Measurements from ENCODE around the gene KRTAP9-7.

The KRTAP9-7 gene

GRCh38 chr17:41315814-41316445 is 40.4 kb downstream of the KRTAP9-7 start:
- no peaks in the 10 kb centered on the region for H3K9me2 ChIP-seq (replicated peaks; ENCODE audit: insufficient read depth, low read length)
- H3K9ac ChIP-seq (ENCODE audit: low read length) = no peak overlapping the region
- H3F3A ChIP-seq (ENCODE audit: insufficient read depth) = no peaks in the 10 kb centered on the region
- no peaks in the 10 kb centered on the region for H3K79me2 ChIP-seq (ENCODE audit: insufficient read depth, low read length)
- no peak overlapping the region for H3K4me3 ChIP-seq (ENCODE audit: insufficient read depth, low read length, poor library complexity, severe bottlenecking)
- 0 out of 2 replicates have a peak, but pooled peaks cover 3% of the 10 kb centered on the region for H3K36me3 ChIP-seq (ENCODE audit: low read length)
- peaks cover 8% of the 10 kb centered on the region; the same call in 1 of the 2 replicates for H3K9me3 ChIP-seq (ENCODE audit: insufficient read depth, low read length)
- H4K20me1 ChIP-seq (ENCODE audit: low read depth, low read length) = no peaks in the 10 kb centered on the region
- no peak overlapping the region for H3K27ac ChIP-seq (ENCODE audit: low read depth, low read length)
- H3K4me2 ChIP-seq (ENCODE audit: low read depth, low read length, poor library complexity, severe bottlenecking) = no peak overlapping the region
- no peak overlapping the region for H2AFZ ChIP-seq (ENCODE audit: low read depth, low read length, severe bottlenecking)
- TF ChIP-seq CTCF (IDR thresholded peaks at IDR 0.05; ENCODE audit: insufficient read depth, low read length, poor library complexity, severe bottlenecking) (no peak), EZH2phosphoT487 (conservative IDR thresholded peaks at IDR 0.05; ENCODE audit: low read length) (no peak)
- H3K27me3 ChIP-seq (ENCODE audit: low read length) = no peaks in the 10 kb centered on the region

- H3K9me2 ChIP-seq (replicated peaks; ENCODE audit: insufficient read depth, low read length) = no peaks in the 10 kb centered on the region
- H3K36me3 ChIP-seq (ENCODE audit: low read length) = 0 out of 2 replicates have a peak, but pooled peaks cover 3% of the 10 kb centered on the region
- TF ChIP-seq EZH2phosphoT487 (conservative IDR thresholded peaks at IDR 0.05; ENCODE audit: low read length) = no peak
- TF ChIP-seq CTCF (IDR thresholded peaks at IDR 0.05; ENCODE audit: insufficient read depth, low read length, poor library complexity, severe bottlenecking) = no peak
- H3K4me2 ChIP-seq (ENCODE audit: low read depth, low read length, poor library complexity, severe bottlenecking) = no peak overlapping the region
- peaks cover 8% of the 10 kb centered on the region; the same call in 1 of the 2 replicates for H3K9me3 ChIP-seq (ENCODE audit: insufficient read depth, low read length)
- H3K27me3 ChIP-seq (ENCODE audit: low read length) = no peaks in the 10 kb centered on the region
- no peak overlapping the region for H3K9ac ChIP-seq (ENCODE audit: low read length)
- H3K79me2 ChIP-seq (ENCODE audit: insufficient read depth, low read length) = no peaks in the 10 kb centered on the region
- no peaks in the 10 kb centered on the region for H4K20me1 ChIP-seq (ENCODE audit: low read depth, low read length)
- H3F3A ChIP-seq (ENCODE audit: insufficient read depth) = no peaks in the 10 kb centered on the region
- H2AFZ ChIP-seq (ENCODE audit: low read depth, low read length, severe bottlenecking) = no peak overlapping the region
- no peak overlapping the region for H3K4me3 ChIP-seq (ENCODE audit: insufficient read depth, low read length, poor library complexity, severe bottlenecking)
- H3K27ac ChIP-seq (ENCODE audit: low read depth, low read length) = no peak overlapping the region
Measured at GRCh38 chr17:41318231-41318630, 42.7 kb downstream of the KRTAP9-7 start.

GRCh38 chr17:41322094-41322902 is 46.8 kb downstream of the KRTAP9-7 start:
- H3K9me3 ChIP-seq (ENCODE audit: insufficient read depth, low read length) = peaks cover 8% of the 10 kb centered on the region; the same call in 1 of the 2 replicates
- H3K4me2 ChIP-seq (ENCODE audit: low read depth, low read length, poor library complexity, severe bottlenecking) = no peak overlapping the region
- H3F3A ChIP-seq (ENCODE audit: insufficient read depth) = no peaks in the 10 kb centered on the region
- H4K20me1 ChIP-seq (ENCODE audit: low read depth, low read length) = no peaks in the 10 kb centered on the region
- H3K9ac ChIP-seq (ENCODE audit: low read length) = no peak overlapping the region
- no peaks in the 10 kb centered on the region for H3K79me2 ChIP-seq (ENCODE audit: insufficient read depth, low read length)
- no peak overlapping the region for H3K4me3 ChIP-seq (ENCODE audit: insufficient read depth, low read length, poor library complexity, severe bottlenecking)
- no peak overlapping the region for H2AFZ ChIP-seq (ENCODE audit: low read depth, low read length, severe bottlenecking)
- H3K9me2 ChIP-seq (replicated peaks; ENCODE audit: insufficient read depth, low read length) = no peaks in the 10 kb centered on the region
- no peak overlapping the region for H3K27ac ChIP-seq (ENCODE audit: low read depth, low read length)
- no peaks in the 10 kb centered on the region for H3K27me3 ChIP-seq (ENCODE audit: low read length)
- 0 out of 2 replicates have a peak, but pooled peaks cover 3% of the 10 kb centered on the region for H3K36me3 ChIP-seq (ENCODE audit: low read length)
- TF ChIP-seq CTCF (IDR thresholded peaks at IDR 0.05; ENCODE audit: insufficient read depth, low read length, poor library complexity, severe bottlenecking) (peak; percentile 53), EZH2phosphoT487 (conservative IDR thresholded peaks at IDR 0.05; ENCODE audit: low read length) (no peak)
